SK-N-SH (cell line): Measurements from ENCODE around the gene POLE3. TPM values are rescaled to one million over a fixed set of nuclear protein-coding genes. Genes with fewer than 3 reads are reported as not detected.
A peak's percentile ranks its signal among the peaks of the same experiment; 100 is the strongest.

Experiments used
- CTCF ChIA-PET: fragments of 300-600, 350-600 bp; formaldehyde crosslinking; extraction: SDS; loops from one replicate; lab custom pipeline; 2021; lab: Yijun Ruan, JAX
- POLR2A ChIA-PET: fragments of 350-600 bp; sonication (Branson Sonifier 250); formaldehyde crosslinking; extraction: SDS; loops from one replicate; lab custom pipeline; 2020; ENCODE audit warnings: antibody characterized with exemption, inconsistent platforms; lab: Yijun Ruan, JAX
- DNase-seq: peaks from one replicate; pipeline ENCODE4 v3.0.0; 2012
- H2AFZ ChIP-seq: fragments of 200-600 bp; sonication (generic); 2 replicates; pipeline ENCODE4 v1.8.1; 2016; ENCODE audit warnings: antibody characterized with exemption, mild to moderate bottlenecking, low read depth
- H3F3A ChIP-seq: fragments of 200-600 bp; sonication (generic); replicated peaks from 2 replicates; pipeline ENCODE3; 2016; ENCODE audit warnings: antibody characterized with exemption, mild to moderate bottlenecking; ENCODE audit not compliant: insufficient read depth
- H3K27ac ChIP-seq, 2 experiments: fragments of 200-500 bp in 1 of 2; fragments of 200-600 bp in 1 of 2; sonication (Bioruptor generic) in 1 of 2; sonication (generic), shearing (Covaris generic) in 1 of 2; 2 replicates each; pipeline versions ENCODE4 v1.5.1 to v1.6.1; 2014 to 2016; ENCODE audit warnings: low read depth in 2 of 2, inconsistent platforms in 1 of 2, low read length in 1 of 2, mild to moderate bottlenecking in 1 of 2, mixed read lengths in 1 of 2
- H3K27me3 ChIP-seq: fragments of 200-600 bp; sonication (generic), shearing (Covaris generic); 2 replicates; pipeline ENCODE4 v1.6.1; 2016; ENCODE audit warnings: mixed run types; ENCODE audit not compliant: insufficient read depth
- H3K36me3 ChIP-seq, 2 experiments: fragments of 200-500 bp in 1 of 2; fragments of 200-600 bp in 1 of 2; sonication (Bioruptor generic) in 1 of 2; sonication (generic) in 1 of 2; replicated peaks in 1 of 2; 2 replicates each; pipeline versions ENCODE3 to v1.5.1; 2014 to 2016; ENCODE audit warnings: low read length in 1 of 2, mild to moderate bottlenecking in 1 of 2; ENCODE audit not compliant: insufficient read depth in 2 of 2, control insufficient read depth in 1 of 2
- H3K4me1 ChIP-seq, 2 experiments: fragments of 200-500 bp in 1 of 2; fragments of 200-600 bp in 1 of 2; sonication (Bioruptor generic) in 1 of 2; sonication (generic), shearing (Covaris generic) in 1 of 2; 2 replicates each; pipeline versions ENCODE4 v1.5.1 to v1.6.1; 2014 to 2016; ENCODE audit warnings: low read depth in 1 of 2, low read length in 1 of 2, mixed run types in 1 of 2; ENCODE audit not compliant: insufficient read depth in 2 of 2, control insufficient read depth in 1 of 2
- H3K4me2 ChIP-seq: fragments of 200-600 bp; sonication (generic), shearing (Covaris generic); 2 replicates; pipeline ENCODE4 v1.6.1; 2017; ENCODE audit warnings: mixed run types
- H3K4me3 ChIP-seq, 2 experiments: fragments of 200-500 bp in 1 of 2; fragments of 200-600 bp in 1 of 2; sonication (Bioruptor generic) in 1 of 2; sonication (generic), shearing (Covaris generic) in 1 of 2; 2 replicates each; pipeline versions ENCODE4 v1.5.1 to v1.8.1; 2014 to 2016; ENCODE audit warnings: low read depth in 2 of 2, inconsistent platforms in 1 of 2, low read length in 1 of 2, mild to moderate bottlenecking in 1 of 2, mixed read lengths in 1 of 2, moderate library complexity in 1 of 2
- H3K79me2 ChIP-seq: fragments of 200-600 bp; sonication (generic); 2 replicates; pipeline ENCODE4 v1.8.1; 2017; ENCODE audit warnings: mild to moderate bottlenecking; ENCODE audit not compliant: insufficient read depth
- H3K9ac ChIP-seq: fragments of 200-600 bp; sonication (generic); 2 replicates; pipeline ENCODE4 v1.6.1; 2017; ENCODE audit warnings: mixed run types
- H3K9me2 ChIP-seq: fragments of 200-600 bp; sonication (generic); 2 replicates; pipeline ENCODE4 v1.6.1; 2017; ENCODE audit warnings: mixed run types
- H3K9me3 ChIP-seq: fragments of 200-600 bp; sonication (generic); 2 replicates; pipeline ENCODE4 v1.6.1; 2017; ENCODE audit warnings: mixed run types, mild to moderate bottlenecking, moderate library complexity
- H4K20me1 ChIP-seq: fragments of 200-600 bp; sonication (generic); 2 replicates; pipeline ENCODE4 v1.6.1; 2017; ENCODE audit warnings: mild to moderate bottlenecking, mixed run types; ENCODE audit not compliant: insufficient read depth
- CHD2 ChIP-seq: fragments of 150-350 bp; IDR thresholded peaks from 2 replicates; pipeline ENCODE4 v1.6.1; 2018; ENCODE audit warnings: low read length; ENCODE audit not compliant: partially characterized antibody
- EP300 ChIP-seq, 2 experiments: IDR thresholded peaks; 2 replicates each; pipeline versions ENCODE4 v1.4.0 to v1.6.1; 2012; ENCODE audit warnings: borderline replicate concordance in 1 of 2, low read depth in 1 of 2, low read length in 1 of 2
- FOSL2 ChIP-seq: IDR thresholded peaks from 2 replicates; pipeline ENCODE4 v1.4.0; 2012; ENCODE audit warnings: low read depth, mild to moderate bottlenecking, moderate library complexity, borderline replicate concordance
- FOXJ3 ChIP-seq: sonication (generic); formaldehyde crosslinking; IDR thresholded peaks from 2 replicates; pipeline ENCODE4 v1.5.1; 2020; ENCODE audit warnings: mild to moderate bottlenecking, missing genetic modification reagents
- FOXM1 ChIP-seq: IDR thresholded peaks from 2 replicates; pipeline ENCODE4 v1.4.0; 2012; ENCODE audit warnings: low read depth, mild to moderate bottlenecking
- GABPA ChIP-seq: IDR thresholded peaks from 2 replicates; pipeline ENCODE4 v1.4.0; 2012; ENCODE audit warnings: low read depth, mild to moderate bottlenecking
- GATA2 ChIP-seq: sonication (generic); formaldehyde crosslinking; IDR thresholded peaks from 2 replicates; pipeline ENCODE4 v1.5.0; 2020; ENCODE audit warnings: mild to moderate bottlenecking, missing genetic modification reagents
- MAX ChIP-seq: IDR thresholded peaks from 2 replicates; pipeline ENCODE4 v1.4.0; 2012; ENCODE audit warnings: low read depth
- MEF2A ChIP-seq: IDR thresholded peaks from 2 replicates; pipeline ENCODE4 v1.4.0; 2012; ENCODE audit warnings: low read depth, borderline replicate concordance
- MXI1 ChIP-seq: IDR thresholded peaks from 2 replicates; pipeline ENCODE4 v1.6.1; 2012; ENCODE audit warnings: mild to moderate bottlenecking, low read depth, low read length, improper control_type of control experiment
- RCOR1 ChIP-seq: fragments of 150-350 bp; IDR thresholded peaks from 2 replicates; pipeline ENCODE4 v1.6.1; 2017; ENCODE audit warnings: antibody characterized with exemption, low read length
- REST ChIP-seq: IDR thresholded peaks from 2 replicates; pipeline ENCODE4 v1.6.1; 2012; ENCODE audit warnings: mild to moderate bottlenecking, low read depth, low read length, moderate library complexity
- RXRA ChIP-seq: IDR thresholded peaks from 2 replicates; pipeline ENCODE4 v1.4.0; 2012; ENCODE audit warnings: low read depth, mild to moderate bottlenecking, borderline replicate concordance
- SIN3A ChIP-seq: IDR thresholded peaks from 2 replicates; pipeline ENCODE4 v1.6.1; 2012; ENCODE audit warnings: low read depth, mild to moderate bottlenecking, low read length, moderate library complexity, borderline replicate concordance
- SMC3 ChIP-seq: IDR thresholded peaks from 2 replicates; pipeline ENCODE4 v1.6.1; 2012; ENCODE audit warnings: low read depth, low read length, improper control_type of control experiment
- TAF1 ChIP-seq: IDR thresholded peaks from 2 replicates; pipeline ENCODE4 v1.6.1; 2012; ENCODE audit warnings: low read depth, mild to moderate bottlenecking, low read length, moderate library complexity, borderline replicate concordance
- TCF12 ChIP-seq: IDR thresholded peaks from 2 replicates; pipeline ENCODE4 v1.4.0; 2012
- TEAD4 ChIP-seq: IDR thresholded peaks from 2 replicates; pipeline ENCODE4 v1.4.0; 2012; ENCODE audit warnings: mild to moderate bottlenecking, borderline replicate concordance; ENCODE audit not compliant: insufficient read depth
- YY1 ChIP-seq: IDR thresholded peaks from 2 replicates; pipeline ENCODE4 v1.4.0; 2012; ENCODE audit warnings: low read depth, mild to moderate bottlenecking
- WGBS: methylation state at CpG from one replicate; pipeline ENCODE4 v1.1.6; 2017; ENCODE audit warnings: low lambda C conversion rate; 5-methylcytosine and 5-hydroxymethylcytosine counted together
- polyA plus RNA-seq, 3 experiments: library from polyadenylated mRNA; depleted of rRNA; stranded (reverse); fragments of >200 nt; gene quantifications; 2 replicates each; pipeline ENCODE4 v1.2.3, GENCODE V29; 2012
- TF ChIP-seq, protein P1 (sequence below): IDR thresholded peaks from 2 replicates; pipeline ENCODE4; 2012
- TF ChIP-seq, protein P2 (sequence below): fragments of 200-600 bp; sonication (generic); IDR thresholded peaks from 2 replicates; pipeline ENCODE4 v1.6.1; 2017; ENCODE audit warnings: antibody characterized with exemption, mild to moderate bottlenecking, moderate library complexity

Gene POLE3
- polyA plus RNA-seq, 1 of the 3 experiments (the other 2 are of a cell fraction) = 40.1 TPM

- TF ChIP-seq, protein P1, sequence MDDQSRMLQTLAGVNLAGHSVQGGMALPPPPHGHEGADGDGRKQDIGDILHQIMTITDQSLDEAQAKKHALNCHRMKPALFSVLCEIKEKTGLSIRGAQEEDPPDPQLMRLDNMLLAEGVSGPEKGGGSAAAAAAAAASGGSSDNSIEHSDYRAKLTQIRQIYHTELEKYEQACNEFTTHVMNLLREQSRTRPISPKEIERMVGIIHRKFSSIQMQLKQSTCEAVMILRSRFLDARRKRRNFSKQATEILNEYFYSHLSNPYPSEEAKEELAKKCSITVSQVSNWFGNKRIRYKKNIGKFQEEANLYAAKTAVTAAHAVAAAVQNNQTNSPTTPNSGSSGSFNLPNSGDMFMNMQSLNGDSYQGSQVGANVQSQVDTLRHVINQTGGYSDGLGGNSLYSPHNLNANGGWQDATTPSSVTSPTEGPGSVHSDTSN = no peak
- TF ChIP-seq GATA2 (no peak), SIN3A (no peak), SMC3 (no peak), TCF12 (no peak), MXI1 (no peak), FOXJ3 (CRISPR knock-in tag) (no peak)
These were observed 15.2 kb downstream of the POLE3 start (continued) for GRCh38 chr9:113395000-113395861.

- H3K79me2 ChIP-seq = no peaks in the 10 kb centered on the region
- no peak overlapping the region for H3K4me3 ChIP-seq
- no peak overlapping the region for H3K27ac ChIP-seq
- no peak for TF ChIP-seq FOSL2
- TF ChIP-seq RCOR1 = no peak
- TF ChIP-seq TAF1 = no peak
- no peak for TF ChIP-seq GABPA
- TF ChIP-seq MEF2A = no peak
- no peak for TF ChIP-seq MXI1
- TF ChIP-seq FOXM1 = no peak
- TF ChIP-seq EP300 (IDR thresholded peaks at IDR 0.05; ENCODE audit: borderline replicate concordance in 1 of 2, low read depth in 1 of 2, low read length in 1 of 2) = no peak
- TF ChIP-seq YY1 = no peak
- TF ChIP-seq RXRA = no peak
- TF ChIP-seq MAX = no peak
- no peak for TF ChIP-seq TCF12
- TF ChIP-seq TEAD4 = no peak
- no peak for TF ChIP-seq SMC3
- TF ChIP-seq REST = no peak
- no peak for TF ChIP-seq CHD2
- TF ChIP-seq SIN3A = no peak
- TF ChIP-seq, protein P2, sequence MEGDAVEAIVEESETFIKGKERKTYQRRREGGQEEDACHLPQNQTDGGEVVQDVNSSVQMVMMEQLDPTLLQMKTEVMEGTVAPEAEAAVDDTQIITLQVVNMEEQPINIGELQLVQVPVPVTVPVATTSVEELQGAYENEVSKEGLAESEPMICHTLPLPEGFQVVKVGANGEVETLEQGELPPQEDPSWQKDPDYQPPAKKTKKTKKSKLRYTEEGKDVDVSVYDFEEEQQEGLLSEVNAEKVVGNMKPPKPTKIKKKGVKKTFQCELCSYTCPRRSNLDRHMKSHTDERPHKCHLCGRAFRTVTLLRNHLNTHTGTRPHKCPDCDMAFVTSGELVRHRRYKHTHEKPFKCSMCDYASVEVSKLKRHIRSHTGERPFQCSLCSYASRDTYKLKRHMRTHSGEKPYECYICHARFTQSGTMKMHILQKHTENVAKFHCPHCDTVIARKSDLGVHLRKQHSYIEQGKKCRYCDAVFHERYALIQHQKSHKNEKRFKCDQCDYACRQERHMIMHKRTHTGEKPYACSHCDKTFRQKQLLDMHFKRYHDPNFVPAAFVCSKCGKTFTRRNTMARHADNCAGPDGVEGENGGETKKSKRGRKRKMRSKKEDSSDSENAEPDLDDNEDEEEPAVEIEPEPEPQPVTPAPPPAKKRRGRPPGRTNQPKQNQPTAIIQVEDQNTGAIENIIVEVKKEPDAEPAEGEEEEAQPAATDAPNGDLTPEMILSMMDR = no peak
- no peaks in the 10 kb centered on the region for H3K27me3 ChIP-seq
- H3K9me2 ChIP-seq = no peaks in the 10 kb centered on the region
- no peaks in the 10 kb centered on the region for H4K20me1 ChIP-seq
- 96% methylated on average over 7 of the region's 7 CpGs for WGBS
- H3K4me2 ChIP-seq = no peak overlapping the region
- peaks cover 2% of the 10 kb centered on the region for H3F3A ChIP-seq
- no peaks in the 10 kb centered on the region for H3K9me3 ChIP-seq
- CTCF ChIA-PET = no interaction called here
- H3K36me3 ChIP-seq = peaks cover 4 to 17% of the 10 kb centered on the region in 2 experiments
- H3K9ac ChIP-seq = no peak overlapping the region
- POLR2A ChIA-PET = no interaction called here
- H3K4me1 ChIP-seq = 0 out of 4 replicates have a peak, but pooled peaks cover 0 to 3% of the 10 kb centered on the region in 2 experiments
- peak; percentile 1 for DNase-seq
- H2AFZ ChIP-seq = no peak overlapping the region
These were observed 17.2 kb downstream of the POLE3 start for GRCh38 chr9:113393281-113393680.
